ENCODE data around the gene TAMM41.
"Not testable (repeated sequence)": the region's sequence is repeated elsewhere in the genome, so short reads cannot be mapped to it uniquely, and the experiment has no call there.

TAMM41 gene

GRCh38 chr3:11774296-11774877, 72.3 kb downstream of the TAMM41 start:
- TF ChIP-seq GLIS1 (tag by site-specific recombination; IDR thresholded peaks at IDR 0.05) (peak; percentile 40; the same call in 1 of the 2 replicates), ZNF768 (tag by site-specific recombination; IDR thresholded peaks at IDR 0.05) (no peak), MZF1 (tag by site-specific recombination; IDR thresholded peaks at IDR 0.05; ENCODE audit: borderline replicate concordance) (no peak)
- TF ChIP-seq, protein P1, sequence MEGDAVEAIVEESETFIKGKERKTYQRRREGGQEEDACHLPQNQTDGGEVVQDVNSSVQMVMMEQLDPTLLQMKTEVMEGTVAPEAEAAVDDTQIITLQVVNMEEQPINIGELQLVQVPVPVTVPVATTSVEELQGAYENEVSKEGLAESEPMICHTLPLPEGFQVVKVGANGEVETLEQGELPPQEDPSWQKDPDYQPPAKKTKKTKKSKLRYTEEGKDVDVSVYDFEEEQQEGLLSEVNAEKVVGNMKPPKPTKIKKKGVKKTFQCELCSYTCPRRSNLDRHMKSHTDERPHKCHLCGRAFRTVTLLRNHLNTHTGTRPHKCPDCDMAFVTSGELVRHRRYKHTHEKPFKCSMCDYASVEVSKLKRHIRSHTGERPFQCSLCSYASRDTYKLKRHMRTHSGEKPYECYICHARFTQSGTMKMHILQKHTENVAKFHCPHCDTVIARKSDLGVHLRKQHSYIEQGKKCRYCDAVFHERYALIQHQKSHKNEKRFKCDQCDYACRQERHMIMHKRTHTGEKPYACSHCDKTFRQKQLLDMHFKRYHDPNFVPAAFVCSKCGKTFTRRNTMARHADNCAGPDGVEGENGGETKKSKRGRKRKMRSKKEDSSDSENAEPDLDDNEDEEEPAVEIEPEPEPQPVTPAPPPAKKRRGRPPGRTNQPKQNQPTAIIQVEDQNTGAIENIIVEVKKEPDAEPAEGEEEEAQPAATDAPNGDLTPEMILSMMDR (tag by site-specific recombination; IDR thresholded peaks at IDR 0.05), result peak; percentile 52
- CTCF ChIA-PET, result interaction anchor here (0.6 to 2.4 kb wide), 12 partner anchors 9 to 881 kb away, joined by 3 to 11 read pairs (median 4); no protein-coding TSS in a partner anchor
- Histone ChIP-seq H3K4me1 (ENCODE audit: control insufficient read depth, insufficient read depth, low read length) (no peaks in the 10 kb centered on the region; the same call in 1 of the 2 replicates), H3K9me3 (ENCODE audit: control insufficient read depth, insufficient read depth, low read depth, low read length) (no peaks in the 10 kb centered on the region), H3K36me3 (ENCODE audit: control insufficient read depth in 2 of 2, insufficient read depth in 1 of 2, low read length in 2 of 2) (no peaks in the 10 kb centered on the region), H3K27ac (ENCODE audit: extremely low read depth, low read depth, low read length) (no peak overlapping the region), H3K4me3 (ENCODE audit: low read depth, low read length) (no peak overlapping the region)
- POLR2A ChIA-PET, result no interaction called here

- H3K9me3 ChIP-seq (ENCODE audit: control insufficient read depth, insufficient read depth, low read depth, low read length); H3K4me1 ChIP-seq (ENCODE audit: control insufficient read depth, insufficient read depth, low read length); H3K27ac ChIP-seq (ENCODE audit: extremely low read depth, low read depth, low read length); POLR2A ChIA-PET; H3K36me3 ChIP-seq (ENCODE audit: control insufficient read depth in 2 of 2, insufficient read depth in 1 of 2, low read length in 2 of 2); H3K4me3 ChIP-seq (ENCODE audit: low read depth, low read length): not testable (repeated sequence)
- TF ChIP-seq, protein P2, sequence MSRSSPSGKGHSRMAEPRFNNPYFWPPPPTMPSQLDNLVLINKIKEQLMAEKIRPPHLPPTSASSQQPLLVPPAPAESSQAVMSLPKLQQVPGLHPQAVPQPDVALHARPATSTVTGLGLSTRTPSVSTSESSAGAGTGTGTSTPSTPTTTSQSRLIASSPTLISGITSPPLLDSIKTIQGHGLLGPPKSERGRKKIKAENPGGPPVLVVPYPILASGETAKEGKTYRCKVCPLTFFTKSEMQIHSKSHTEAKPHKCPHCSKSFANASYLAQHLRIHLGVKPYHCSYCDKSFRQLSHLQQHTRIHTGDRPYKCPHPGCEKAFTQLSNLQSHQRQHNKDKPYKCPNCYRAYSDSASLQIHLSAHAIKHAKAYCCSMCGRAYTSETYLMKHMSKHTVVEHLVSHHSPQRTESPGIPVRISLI (tag by site-specific recombination; IDR thresholded peaks at IDR 0.05), result 0 out of 2 replicates have a peak, but pooled peaks have one; percentile 13
- CTCF ChIA-PET, result interaction anchor here (0.9 to 2.4 kb wide), 2 partner anchors 32 to 54 kb away, joined by 3 to 11 read pairs; no protein-coding TSS in a partner anchor
These were observed 74.8 kb downstream of the TAMM41 start for GRCh38 chr3:11771931-11772330.

- Histone ChIP-seq H3K27ac (ENCODE audit: extremely low read depth, low read depth, low read length) (peak overlapping the region; percentile 26; the same call in 1 of the 2 replicates), H3K4me3 (ENCODE audit: low read depth, low read length) (no peak overlapping the region), H3K4me1 (ENCODE audit: control insufficient read depth, insufficient read depth, low read length) (no peaks in the 10 kb centered on the region; the same call in 1 of the 2 replicates), H3K36me3 (ENCODE audit: control insufficient read depth in 2 of 2, insufficient read depth in 1 of 2, low read length in 2 of 2) (no peaks in the 10 kb centered on the region), H3K9me3 (ENCODE audit: control insufficient read depth, insufficient read depth, low read depth, low read length) (no peaks in the 10 kb centered on the region)
- ChIA-PET POLR2A (interaction anchor here (0.6 to 0.9 kb wide), 2 partner anchors 13 to 879 kb away, joined by 4 to 7 read pairs; no protein-coding TSS in a partner anchor), CTCF (interaction anchor here (0.6 to 1.4 kb wide), 6 partner anchors 8 to 1032 kb away, joined by 3 to 6 read pairs (median 4); no protein-coding TSS in a partner anchor)
- TF ChIP-seq ZNF629 (tag by site-specific recombination; IDR thresholded peaks at IDR 0.05), result peak; percentile 36; the same call in 1 of the 2 replicates
- TF ChIP-seq, protein P3, sequence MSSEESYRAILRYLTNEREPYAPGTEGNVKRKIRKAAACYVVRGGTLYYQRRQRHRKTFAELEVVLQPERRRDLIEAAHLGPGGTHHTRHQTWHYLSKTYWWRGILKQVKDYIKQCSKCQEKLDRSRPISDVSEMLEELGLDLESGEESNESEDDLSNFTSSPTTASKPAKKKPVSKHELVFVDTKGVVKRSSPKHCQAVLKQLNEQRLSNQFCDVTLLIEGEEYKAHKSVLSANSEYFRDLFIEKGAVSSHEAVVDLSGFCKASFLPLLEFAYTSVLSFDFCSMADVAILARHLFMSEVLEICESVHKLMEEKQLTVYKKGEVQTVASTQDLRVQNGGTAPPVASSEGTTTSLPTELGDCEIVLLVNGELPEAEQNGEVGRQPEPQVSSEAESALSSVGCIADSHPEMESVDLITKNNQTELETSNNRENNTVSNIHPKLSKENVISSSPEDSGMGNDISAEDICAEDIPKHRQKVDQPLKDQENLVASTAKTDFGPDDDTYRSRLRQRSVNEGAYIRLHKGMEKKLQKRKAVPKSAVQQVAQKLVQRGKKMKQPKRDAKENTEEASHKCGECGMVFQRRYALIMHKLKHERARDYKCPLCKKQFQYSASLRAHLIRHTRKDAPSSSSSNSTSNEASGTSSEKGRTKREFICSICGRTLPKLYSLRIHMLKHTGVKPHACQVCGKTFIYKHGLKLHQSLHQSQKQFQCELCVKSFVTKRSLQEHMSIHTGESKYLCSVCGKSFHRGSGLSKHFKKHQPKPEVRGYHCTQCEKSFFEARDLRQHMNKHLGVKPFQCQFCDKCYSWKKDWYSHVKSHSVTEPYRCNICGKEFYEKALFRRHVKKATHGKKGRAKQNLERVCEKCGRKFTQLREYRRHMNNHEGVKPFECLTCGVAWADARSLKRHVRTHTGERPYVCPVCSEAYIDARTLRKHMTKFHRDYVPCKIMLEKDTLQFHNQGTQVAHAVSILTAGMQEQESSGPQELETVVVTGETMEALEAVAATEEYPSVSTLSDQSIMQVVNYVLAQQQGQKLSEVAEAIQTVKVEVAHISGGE (tag by site-specific recombination; conservative IDR thresholded peaks at IDR 0.05; ENCODE audit: low read depth), result no peak
- TF ChIP-seq ZNF777 (tag by site-specific recombination; IDR thresholded peaks at IDR 0.05; ENCODE audit: borderline replicate concordance), result no peak
- TF ChIP-seq ZNF16 (tag by site-specific recombination; IDR thresholded peaks at IDR 0.05; ENCODE audit: low read depth), result no peak
- TF ChIP-seq ZNF580 (tag by site-specific recombination; IDR thresholded peaks at IDR 0.05), result no peak
- TF ChIP-seq ZBTB8A (tag by site-specific recombination; IDR thresholded peaks at IDR 0.05), result peak; percentile 20; the same call in 1 of the 2 replicates
- TF ChIP-seq ZBTB20 (tag by site-specific recombination; IDR thresholded peaks at IDR 0.05), result no peak
- TF ChIP-seq GLIS2 (tag by site-specific recombination; IDR thresholded peaks at IDR 0.05), result 0 out of 2 replicates have a peak, but pooled peaks have one; percentile 22
- TF ChIP-seq IKZF3 (tag by site-specific recombination; IDR thresholded peaks at IDR 0.05), result no peak
- TF ChIP-seq KLF8 (tag by site-specific recombination; IDR thresholded peaks at IDR 0.05), result peak; percentile 43; the same call in 1 of the 2 replicates
- TF ChIP-seq KLF7 (tag by site-specific recombination; IDR thresholded peaks at IDR 0.05; ENCODE audit: borderline replicate concordance), result no peak; the same call in 1 of the 2 replicates
- TF ChIP-seq ZSCAN16 (tag by site-specific recombination; IDR thresholded peaks at IDR 0.05), result peak; percentile 93
- TF ChIP-seq, protein P4, sequence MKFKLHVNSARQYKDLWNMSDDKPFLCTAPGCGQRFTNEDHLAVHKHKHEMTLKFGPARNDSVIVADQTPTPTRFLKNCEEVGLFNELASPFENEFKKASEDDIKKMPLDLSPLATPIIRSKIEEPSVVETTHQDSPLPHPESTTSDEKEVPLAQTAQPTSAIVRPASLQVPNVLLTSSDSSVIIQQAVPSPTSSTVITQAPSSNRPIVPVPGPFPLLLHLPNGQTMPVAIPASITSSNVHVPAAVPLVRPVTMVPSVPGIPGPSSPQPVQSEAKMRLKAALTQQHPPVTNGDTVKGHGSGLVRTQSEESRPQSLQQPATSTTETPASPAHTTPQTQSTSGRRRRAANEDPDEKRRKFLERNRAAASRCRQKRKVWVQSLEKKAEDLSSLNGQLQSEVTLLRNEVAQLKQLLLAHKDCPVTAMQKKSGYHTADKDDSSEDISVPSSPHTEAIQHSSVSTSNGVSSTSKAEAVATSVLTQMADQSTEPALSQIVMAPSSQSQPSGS (tag by site-specific recombination; IDR thresholded peaks at IDR 0.05; ENCODE audit: low read depth), result peak; percentile 54; the same call in 1 of the 2 replicates
- TF ChIP-seq SP7 (tag by site-specific recombination; IDR thresholded peaks at IDR 0.05), result peak; percentile 59; the same call in 1 of the 2 replicates
These were observed 76.0 kb downstream of the TAMM41 start for GRCh38 chr3:11770477-11771391.

Data from HEK293 (cell line).